Thyroid gland (tissue), 4 donors: ENCODE results near the gene CCR2. TPM values are rescaled to one million over a fixed set of nuclear protein-coding genes. Genes with fewer than 3 reads are reported as not detected.
"Not testable (repeated sequence)": the region's sequence is repeated elsewhere in the genome, so short reads cannot be mapped to it uniquely, and the experiment has no call there.

Source experiments
- DNase-seq, 2 donors: peaks; one replicate each; pipeline ENCODE4 v3.0.0-alpha.2; 2019
- H3K27ac ChIP-seq, 3 donors: fragments of 200-600 bp; sonication (generic); 1 replicate in 2 of 3; 2 replicates in 1 of 3; pipeline ENCODE4 v1.5.1; 2016 to 2019; ENCODE audit warnings: mild to moderate bottlenecking in 1 of 3, moderate library complexity in 1 of 3
- H3K27me3 ChIP-seq: fragments of 200-600 bp; sonication (generic); one replicate; pipeline ENCODE4 v1.5.1; 2019
- H3K36me3 ChIP-seq, 2 donors: fragments of 200-600 bp; sonication (generic); one replicate each; pipeline ENCODE4 v1.5.1; 2016 to 2019
- H3K4me1 ChIP-seq, 2 donors: fragments of 200-600 bp; sonication (generic); one replicate each; pipeline ENCODE4 v1.5.1; 2017 to 2019
- H3K4me3 ChIP-seq, 3 donors: fragments of 200-600 bp; sonication (generic); replicated peaks in 1 of 3; 1 replicate in 2 of 3; 2 replicates in 1 of 3; pipeline ENCODE4 v1.5.1; 2016; ENCODE audit warnings: mild to moderate bottlenecking in 1 of 3
- H3K9me3 ChIP-seq: fragments of 200-600 bp; sonication (generic); one replicate; pipeline ENCODE4 v1.5.1; 2017
- POLR2A ChIP-seq, 2 donors: fragments of 450-650 bp; IDR thresholded peaks; one replicate each; pipeline ENCODE4 v1.6.1; 2017; ENCODE audit warnings: antibody characterized with exemption in 2 of 2, mild to moderate bottlenecking in 2 of 2, moderate library complexity in 1 of 2
- WGBS, 2 donors: methylation state at CpG; one replicate each; pipeline ENCODE4 v1.1.5; 2017; 5-methylcytosine and 5-hydroxymethylcytosine counted together
- intact Hi-C: fragments of 100-400 bp; cut with DNase I; formaldehyde crosslinking; loops from one replicate; pipeline ENCODE4 v1.15.1; 2023
- total RNA-seq, 4 donors: library from RNA; depleted of rRNA; stranded (reverse); fragments of >200 nt; gene quantifications; one replicate each; pipeline ENCODE4 v1.2.3, GENCODE V29; 2016
- TF ChIP-seq, protein P1 (sequence below), 6 experiments: fragments of 200-600 bp in 3 of 6; fragments of 450-650 bp in 3 of 6; sonication (generic) in 3 of 6; IDR thresholded peaks; one replicate each; pipeline ENCODE4 v1.5.1; 2016 to 2019; ENCODE audit warnings: antibody characterized with exemption in 6 of 6, mild to moderate bottlenecking in 2 of 6, inconsistent platforms in 1 of 6, moderate library complexity in 1 of 6

CCR2 gene
- total RNA-seq, 4 donors from 2014 or later: 0.89 to 4.4 (median 1.8) TPM

- WGBS, 2 donors: 50 to 57% methylated on average over 6 of the region's 6 CpGs
- Histone ChIP-seq H3K4me1 (peaks cover 12 to 37% of the 10 kb centered on the region in 2 donors), H3K9me3 (no peaks in the 10 kb centered on the region), H3K27ac (peak overlapping the region in 1 of 3 donors; percentile 32), H3K36me3 (no peaks in the 10 kb centered on the region), H3K4me3 (no peak overlapping the region), H3K27me3 (no peaks in the 10 kb centered on the region)
- peak; percentile 40 to 41 for DNase-seq
- no peak for TF ChIP-seq POLR2A (IDR thresholded peaks at IDR 0.05)
- TF ChIP-seq, protein P1, sequence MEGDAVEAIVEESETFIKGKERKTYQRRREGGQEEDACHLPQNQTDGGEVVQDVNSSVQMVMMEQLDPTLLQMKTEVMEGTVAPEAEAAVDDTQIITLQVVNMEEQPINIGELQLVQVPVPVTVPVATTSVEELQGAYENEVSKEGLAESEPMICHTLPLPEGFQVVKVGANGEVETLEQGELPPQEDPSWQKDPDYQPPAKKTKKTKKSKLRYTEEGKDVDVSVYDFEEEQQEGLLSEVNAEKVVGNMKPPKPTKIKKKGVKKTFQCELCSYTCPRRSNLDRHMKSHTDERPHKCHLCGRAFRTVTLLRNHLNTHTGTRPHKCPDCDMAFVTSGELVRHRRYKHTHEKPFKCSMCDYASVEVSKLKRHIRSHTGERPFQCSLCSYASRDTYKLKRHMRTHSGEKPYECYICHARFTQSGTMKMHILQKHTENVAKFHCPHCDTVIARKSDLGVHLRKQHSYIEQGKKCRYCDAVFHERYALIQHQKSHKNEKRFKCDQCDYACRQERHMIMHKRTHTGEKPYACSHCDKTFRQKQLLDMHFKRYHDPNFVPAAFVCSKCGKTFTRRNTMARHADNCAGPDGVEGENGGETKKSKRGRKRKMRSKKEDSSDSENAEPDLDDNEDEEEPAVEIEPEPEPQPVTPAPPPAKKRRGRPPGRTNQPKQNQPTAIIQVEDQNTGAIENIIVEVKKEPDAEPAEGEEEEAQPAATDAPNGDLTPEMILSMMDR (IDR thresholded peaks at IDR 0.05): no peak
- intact Hi-C loops: no loop called here
Observed at GRCh38 chr3:46383211-46383950, 29.5 kb downstream of the CCR2 start.

GRCh38 chr3:46383951-46384330 lies 30.0 kb downstream of the CCR2 start:
- no peak for TF ChIP-seq POLR2A (IDR thresholded peaks at IDR 0.05)
- peak overlapping the region in 1 of 3 donors; percentile 32 for H3K27ac ChIP-seq
- H3K36me3 ChIP-seq: no peaks in the 10 kb centered on the region
- no peaks in the 10 kb centered on the region for H3K9me3 ChIP-seq
- WGBS, 2 donors: 40 to 45% methylated on average over 5 of the region's 5 CpGs
- no peaks in the 10 kb centered on the region for H3K27me3 ChIP-seq
- DNase-seq: peak; percentile 28 to 33
- no peak overlapping the region for H3K4me3 ChIP-seq
- intact Hi-C loops: no loop called here
- H3K4me1 ChIP-seq: peaks cover 16 to 42% of the 10 kb centered on the region in 2 donors

- H3K27ac ChIP-seq: no peak overlapping the region
- no peaks in the 10 kb centered on the region for H3K36me3 ChIP-seq
- no peaks in the 10 kb centered on the region for H3K27me3 ChIP-seq
- no peak for TF ChIP-seq POLR2A (IDR thresholded peaks at IDR 0.05)
- TF ChIP-seq, protein P1 (IDR thresholded peaks at IDR 0.05): no peak
- H3K9me3 ChIP-seq: no peaks in the 10 kb centered on the region
- no peak overlapping the region for H3K4me3 ChIP-seq
- DNase-seq: peak in 1 of 2 donors; percentile 5
- 54 to 67% methylated on average over 4 of the region's 4 CpGs for WGBS, 2 donors
- intact Hi-C loops: no loop called here
- H3K4me1 ChIP-seq: peaks cover 9 to 33% of the 10 kb centered on the region in 2 donors
Observed at GRCh38 chr3:46386205-46386604, 32.3 kb downstream of the CCR2 start.

- 91 to 92% methylated on average over 4 of the region's 4 CpGs for WGBS, 2 donors
- H3K9me3 ChIP-seq: not testable (repeated sequence)
Observed at GRCh38 chr3:46388847-46389246, 34.9 kb downstream of the CCR2 start.

DNA sequence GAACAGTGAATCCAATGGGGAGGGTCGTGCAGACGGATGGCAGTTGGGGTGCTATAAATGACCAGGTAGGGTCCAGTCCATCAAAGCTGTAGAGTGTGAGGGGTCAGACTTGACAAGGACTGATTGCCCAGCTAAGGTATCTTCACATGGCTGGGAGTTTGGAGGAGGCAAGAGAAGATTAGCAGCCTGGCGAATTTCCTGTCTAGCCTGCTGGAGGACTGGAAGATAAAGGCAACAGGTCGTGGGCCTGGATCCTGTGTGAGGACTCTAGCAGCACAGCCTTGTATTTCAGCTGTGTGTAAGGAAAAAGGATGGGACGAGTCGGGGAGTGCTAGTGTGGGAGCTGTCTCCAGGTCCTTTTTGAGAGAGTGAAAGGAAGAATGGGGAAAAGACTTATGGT lies 35.4 kb downstream of the CCR2 start:
- Histone ChIP-seq H3K9me3 (no peaks in the 10 kb centered on the region), H3K4me1 (peaks cover 7 to 23% of the 10 kb centered on the region in 2 donors), H3K27me3 (no peaks in the 10 kb centered on the region), H3K4me3 (no peak overlapping the region), H3K27ac (no peak overlapping the region), H3K36me3 (no peaks in the 10 kb centered on the region)
- TF ChIP-seq, protein P1 (IDR thresholded peaks at IDR 0.05): no peak
- TF ChIP-seq POLR2A (IDR thresholded peaks at IDR 0.05): no peak
- 89 to 90% methylated on average over 6 of the region's 6 CpGs for WGBS, 2 donors
- intact Hi-C loops: no loop called here
- no peak for DNase-seq

More at GRCh38 chr3:46388847-46389246, 34.9 kb downstream of the CCR2 start:
- DNase-seq, H3K27me3 ChIP-seq, H3K36me3 ChIP-seq, intact Hi-C loops, H3K4me3 ChIP-seq: not testable (repeated sequence)
- peaks cover 6 to 22% of the 10 kb centered on the region in 2 donors for H3K4me1 ChIP-seq
- peak overlapping the region in 2 of 3 donors; percentile 36 to 40 for H3K27ac ChIP-seq

GRCh38 chr3:46391526-46391925 lies 37.6 kb downstream of the CCR2 start:
- H3K9me3 ChIP-seq, DNase-seq, H3K36me3 ChIP-seq, H3K27me3 ChIP-seq, intact Hi-C loops, H3K4me3 ChIP-seq, H3K27ac ChIP-seq: not testable (repeated sequence)
- 93 to 96% methylated on average over 5 of the region's 5 CpGs for WGBS, 2 donors
- H3K4me1 ChIP-seq: peaks cover 10 to 31% of the 10 kb centered on the region in 2 donors
